GM18907 (cell line): ENCODE data around the gene IGF2.

ENCODE experiments used
- ATAC-seq: cut with Tn5 transposase; IDR thresholded peaks from one replicate; pipeline ENCODE4 v1.9.1; 2021; ENCODE audit warnings: mild to moderate bottlenecking, moderate library complexity; ENCODE audit not compliant: unreplicated experiment

Gene IGF2

GRCh38 chr11:2154195-2154585, 15.0 kb upstream of the IGF2 start:
- ATAC-seq = no peak

GRCh38 chr11:2153581-2154194, 14.5 kb upstream of the IGF2 start:
- no peak for ATAC-seq

GRCh38 chr11:2151500-2152257, 12.5 kb upstream of the IGF2 start:
- ATAC-seq = peak; percentile 49

GRCh38 chr11:2149864-2150847, 11.0 kb upstream of the IGF2 start:
- ATAC-seq = no peak

- ATAC-seq = no peak
Observed at GRCh38 chr11:2149460-2149859, 10.3 kb upstream of the IGF2 start.

- ATAC-seq = no peak
Observed at GRCh38 chr11:2148595-2148994, 9.4 kb upstream of the IGF2 start.

- no peak for ATAC-seq
Observed at GRCh38 chr11:2147391-2147790, 8.2 kb upstream of the IGF2 start.

- no peak for ATAC-seq
Observed at GRCh38 chr11:2146051-2146450, 6.9 kb upstream of the IGF2 start.

GRCh38 chr11:2144544-2145248, 5.5 kb upstream of the IGF2 start:
- no peak for ATAC-seq

GRCh38 chr11:2143799-2144543, 4.8 kb upstream of the IGF2 start:
- ATAC-seq = no peak

- no peak for ATAC-seq
Observed at GRCh38 chr11:2143477-2143798, 4.2 kb upstream of the IGF2 start.

- ATAC-seq = no peak
Observed at GRCh38 chr11:2142762-2143202, 3.6 kb upstream of the IGF2 start.

GRCh38 chr11:2142300-2142759, 3.1 kb upstream of the IGF2 start:
- ATAC-seq = no peak

GRCh38 chr11:2140411-2141400, 1.5 kb upstream of the IGF2 start:
- ATAC-seq = no peak

GRCh38 chr11:2139621-2140337, 590 bp upstream of the IGF2 start:
- ATAC-seq = no peak

- no peak for ATAC-seq
Observed at GRCh38 chr11:2138431-2139122, 612 bp downstream of the IGF2 start.

GRCh38 chr11:2138068-2138430, 1.1 kb downstream of the IGF2 start:
- no peak for ATAC-seq
